NOMO-1 treated with dmso at 0.1 percent for 144 hours (cell line): ENCODE measurements around the gene RABGGTA.

Source experiments
- DNase-seq: peaks from one replicate; lab custom pipeline; 2025; ENCODE audit not compliant: unreplicated experiment; lab: John Stamatoyannopoulos, UW

RABGGTA gene

GRCh38 chr14:24280797-24281460, 9.5 kb upstream of the RABGGTA start:
- DNase-seq, result no peak

DNA sequence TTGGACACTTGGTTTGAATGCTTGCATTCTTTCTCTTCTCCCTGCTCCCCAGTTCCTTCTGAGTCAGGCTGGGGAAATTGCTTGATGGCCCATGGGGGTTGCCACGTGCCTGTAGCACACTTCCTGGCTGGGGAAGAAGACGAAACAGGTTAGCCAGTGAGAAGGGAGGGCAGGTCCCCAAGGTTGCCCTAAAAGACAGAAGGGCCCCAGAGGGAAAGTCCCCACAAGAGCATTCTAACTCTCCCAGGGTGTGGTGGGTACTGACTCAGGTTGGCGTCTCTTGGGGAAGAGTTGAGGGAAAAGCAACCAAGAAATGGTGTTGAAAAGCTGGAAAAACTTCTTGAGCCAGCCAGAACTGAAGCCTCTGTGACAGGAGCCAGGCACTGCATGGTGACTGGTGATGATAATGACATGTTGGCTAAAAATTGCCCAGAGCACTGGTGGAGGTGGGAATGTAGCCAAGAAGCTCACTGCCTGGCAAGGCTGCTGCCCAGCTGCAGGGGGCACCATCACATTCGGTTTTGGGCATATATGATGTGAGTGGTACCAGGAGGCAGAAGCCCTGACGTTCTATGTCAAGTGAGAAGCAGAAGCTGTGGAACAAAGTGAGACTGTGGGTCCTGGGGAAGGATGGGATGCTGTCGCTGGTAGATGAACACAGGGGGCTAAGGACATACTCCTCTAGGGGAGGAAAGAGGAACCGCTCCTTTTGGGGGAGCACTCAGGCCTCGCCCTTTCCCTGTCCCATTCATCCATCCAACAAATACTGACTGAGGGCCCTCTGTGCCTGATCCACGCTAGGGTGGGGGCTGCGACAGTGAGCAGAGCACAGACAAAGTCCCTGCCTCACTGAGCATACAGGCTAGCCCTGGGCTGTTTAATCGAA, 8.1 kb upstream of the RABGGTA start:
- DNase-seq, result no peak

DNA sequence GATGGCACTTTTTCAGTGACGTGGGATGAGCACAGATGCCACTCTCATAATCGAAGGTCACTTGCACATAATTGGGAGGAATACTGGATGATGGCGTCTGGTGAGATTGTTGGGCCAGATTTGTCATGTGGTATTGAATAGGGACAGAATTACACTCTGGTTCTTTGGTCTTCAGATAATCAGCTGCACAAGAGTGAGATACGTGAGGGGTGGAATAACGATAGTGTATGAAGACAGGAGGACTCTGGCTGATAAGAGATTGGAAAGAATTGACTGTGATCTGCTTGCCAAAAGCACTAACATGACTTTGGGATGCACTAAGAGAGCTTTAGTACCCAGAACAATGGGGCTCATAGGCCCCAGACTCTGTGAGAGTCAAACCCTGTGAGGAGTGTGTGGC, 7.0 kb upstream of the RABGGTA start:
- no peak for DNase-seq

- peak; percentile 82 for DNase-seq
Measured at GRCh38 chr14:24277606-24278321, 6.4 kb upstream of the RABGGTA start.

DNA sequence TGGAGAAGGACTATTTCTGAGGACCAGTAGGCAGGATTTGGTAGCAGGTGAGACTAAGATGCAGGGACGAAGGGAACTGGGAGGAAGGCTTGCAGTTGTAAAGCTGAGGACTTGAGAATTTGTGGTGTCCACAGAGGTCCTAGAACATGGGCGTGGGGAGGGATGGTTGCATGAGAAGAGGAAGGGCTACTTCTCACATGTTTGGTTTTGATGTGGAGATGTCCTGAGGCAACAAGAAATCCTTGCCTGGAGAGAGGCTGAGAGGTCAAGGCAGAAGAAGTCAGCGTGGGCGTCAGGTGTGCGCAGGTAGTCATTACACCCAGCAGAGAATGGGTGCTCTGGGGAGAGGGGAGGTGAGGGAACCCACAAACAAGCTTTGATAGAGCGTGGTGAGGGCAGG, 5.7 kb upstream of the RABGGTA start:
- no peak for DNase-seq

GRCh38 chr14:24274101-24274543, 2.7 kb upstream of the RABGGTA start:
- DNase-seq, result peak; percentile 82

- DNase-seq, result no peak
Measured at GRCh38 chr14:24273422-24273998, 2.1 kb upstream of the RABGGTA start.

DNA sequence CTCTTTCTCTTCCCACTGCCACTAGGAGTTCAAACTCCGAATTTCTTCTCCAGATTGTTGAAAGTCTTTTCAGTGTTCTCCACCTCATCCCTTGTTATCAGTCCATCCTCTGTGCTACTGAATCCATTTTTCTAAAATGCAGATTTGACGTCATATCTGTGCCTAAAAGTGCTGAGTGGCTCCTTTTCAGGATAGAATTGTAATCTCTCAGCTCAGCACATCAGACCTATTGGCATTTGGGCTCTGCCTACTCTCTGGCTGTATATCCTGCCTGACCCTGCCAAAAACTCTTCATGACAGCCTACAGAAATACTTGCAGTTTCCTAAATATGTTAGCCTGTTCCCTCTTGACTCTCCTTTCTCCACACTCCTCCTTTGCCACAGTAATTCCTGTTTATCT, 1.1 kb upstream of the RABGGTA start:
- no peak for DNase-seq

DNA sequence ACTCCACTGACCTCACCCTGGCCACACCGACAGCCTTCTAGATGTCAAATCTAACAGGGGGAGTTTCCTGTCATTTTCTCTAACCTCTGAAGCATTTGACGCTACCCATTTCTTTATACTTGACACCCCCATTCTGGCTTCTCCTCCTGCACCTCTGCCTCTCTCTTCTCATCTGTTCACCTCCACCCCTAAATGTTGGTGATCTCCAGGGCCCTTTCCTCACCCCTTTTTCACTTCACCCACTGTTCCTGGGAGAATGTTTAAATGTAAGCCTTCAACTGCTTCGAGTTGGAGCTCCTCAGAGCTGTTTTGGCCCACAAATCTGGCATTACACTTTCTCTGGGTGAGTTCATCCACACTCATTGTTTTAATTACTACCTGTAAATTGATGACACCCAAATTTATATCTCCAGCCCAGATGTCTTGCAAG, 452 bp upstream of the RABGGTA start:
- no peak for DNase-seq

- no peak for DNase-seq
Measured at GRCh38 chr14:24270537-24271133, 762 bp downstream of the RABGGTA start.

- no peak for DNase-seq
Measured at GRCh38 chr14:24269910-24270536, 1.4 kb downstream of the RABGGTA start.

- DNase-seq, result no peak
Measured at GRCh38 chr14:24269368-24269767, 2.0 kb downstream of the RABGGTA start.

DNA sequence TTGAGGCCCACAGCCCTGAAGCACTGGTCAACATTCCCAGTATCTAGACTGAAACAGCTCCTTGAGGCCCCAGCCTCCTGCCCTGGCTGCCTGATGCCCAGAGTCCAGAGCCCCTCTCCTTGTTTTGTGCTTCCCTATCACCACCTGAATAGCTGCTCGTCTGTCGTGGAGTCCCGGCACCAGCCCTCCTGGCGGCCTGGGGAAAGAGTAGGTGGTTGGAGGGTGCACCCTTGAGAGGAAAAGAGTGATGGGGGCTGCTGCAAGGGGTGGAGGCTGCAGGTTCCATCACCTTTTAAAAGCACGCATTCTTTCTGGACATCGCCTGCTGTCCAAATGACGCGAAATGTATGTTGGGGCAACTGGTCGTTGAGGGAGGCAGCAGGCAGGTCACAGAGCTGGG, 3.2 kb downstream of the RABGGTA start:
- DNase-seq, result no peak

GRCh38 chr14:24267516-24267915, 3.9 kb downstream of the RABGGTA start:
- no peak for DNase-seq

DNA sequence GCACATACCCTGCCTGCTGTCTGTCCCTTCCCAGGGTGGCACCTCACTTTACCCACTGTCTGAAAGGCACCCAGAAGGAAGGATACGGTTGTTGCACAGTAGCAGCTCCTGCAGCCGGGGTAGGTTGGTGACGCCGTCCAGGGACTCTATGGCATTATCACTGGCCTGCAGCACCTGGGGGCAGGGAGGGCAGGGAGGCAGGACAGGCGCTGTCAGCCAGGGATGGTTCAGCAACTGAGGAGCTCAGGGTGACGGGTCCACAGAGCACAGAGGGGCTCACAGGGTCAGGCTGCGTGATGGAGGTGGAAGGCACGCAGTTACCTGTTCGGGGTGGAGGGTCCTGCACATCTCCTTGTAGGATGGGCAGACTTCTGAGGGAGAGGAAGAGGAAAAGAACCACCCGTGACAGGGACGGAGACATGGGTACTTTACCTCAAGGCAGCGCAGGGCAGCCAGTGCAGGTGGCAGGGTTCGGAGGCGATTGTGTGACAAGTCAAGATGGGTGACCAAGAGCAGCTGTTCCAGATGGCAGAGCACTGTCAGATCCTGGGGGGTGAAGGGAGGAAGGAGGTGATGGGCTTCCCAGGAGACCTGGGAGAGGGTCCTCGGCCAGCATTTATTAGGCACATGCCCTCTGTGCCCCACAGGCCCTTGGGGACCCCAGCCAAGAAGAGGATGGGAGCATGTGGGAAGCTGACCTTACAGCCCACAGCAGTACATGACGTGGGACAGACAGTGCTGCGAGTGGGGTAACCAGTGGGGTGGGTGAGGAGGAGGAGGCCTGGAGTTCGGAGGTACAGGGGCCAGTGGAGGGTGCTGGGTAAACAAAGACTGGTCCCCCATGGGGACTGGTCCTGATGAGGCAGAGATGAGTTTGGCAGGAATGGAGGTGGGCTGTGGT, 4.8 kb downstream of the RABGGTA start:
- no peak for DNase-seq

DNA sequence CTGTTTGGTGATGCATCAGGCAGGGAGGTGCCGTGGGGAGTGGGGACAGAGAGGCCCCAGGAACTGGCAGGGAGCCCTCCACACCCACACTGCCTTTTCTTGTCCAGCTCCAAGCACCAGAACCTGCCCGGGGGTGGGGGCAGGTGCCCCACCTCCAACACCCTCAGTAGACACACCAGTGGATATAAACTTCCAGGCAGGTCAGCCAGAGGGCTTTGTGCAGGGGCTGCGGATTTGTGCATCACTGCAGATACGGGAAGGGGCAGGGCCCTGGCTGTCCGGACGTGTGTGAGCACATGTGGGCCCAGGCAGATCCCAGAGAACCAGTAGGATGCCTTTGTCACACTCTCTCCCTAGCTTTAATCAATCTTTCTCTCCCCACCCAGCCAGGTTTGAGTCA, 7.1 kb downstream of the RABGGTA start:
- DNase-seq, result no peak

DNA sequence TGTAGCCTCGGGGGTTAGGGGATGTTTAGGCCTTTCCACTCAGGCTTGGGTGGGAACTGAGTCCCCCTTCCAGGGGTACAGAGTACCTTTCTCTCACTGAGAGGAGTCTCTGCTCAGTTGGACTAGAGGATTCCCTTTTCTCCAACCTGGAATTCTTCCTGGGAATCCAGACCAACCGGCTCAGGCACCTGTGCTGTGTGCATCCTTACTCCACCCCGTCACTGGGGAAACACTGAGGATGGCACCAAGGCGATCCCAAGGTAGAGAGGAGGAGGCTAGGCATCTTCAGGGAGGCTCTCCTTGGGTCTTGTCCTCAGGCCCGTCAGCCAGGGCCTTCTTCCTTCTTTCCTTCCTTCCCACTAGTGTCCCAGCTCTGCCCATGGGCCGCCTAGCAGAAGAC, 7.5 kb downstream of the RABGGTA start:
- no peak for DNase-seq

DNA sequence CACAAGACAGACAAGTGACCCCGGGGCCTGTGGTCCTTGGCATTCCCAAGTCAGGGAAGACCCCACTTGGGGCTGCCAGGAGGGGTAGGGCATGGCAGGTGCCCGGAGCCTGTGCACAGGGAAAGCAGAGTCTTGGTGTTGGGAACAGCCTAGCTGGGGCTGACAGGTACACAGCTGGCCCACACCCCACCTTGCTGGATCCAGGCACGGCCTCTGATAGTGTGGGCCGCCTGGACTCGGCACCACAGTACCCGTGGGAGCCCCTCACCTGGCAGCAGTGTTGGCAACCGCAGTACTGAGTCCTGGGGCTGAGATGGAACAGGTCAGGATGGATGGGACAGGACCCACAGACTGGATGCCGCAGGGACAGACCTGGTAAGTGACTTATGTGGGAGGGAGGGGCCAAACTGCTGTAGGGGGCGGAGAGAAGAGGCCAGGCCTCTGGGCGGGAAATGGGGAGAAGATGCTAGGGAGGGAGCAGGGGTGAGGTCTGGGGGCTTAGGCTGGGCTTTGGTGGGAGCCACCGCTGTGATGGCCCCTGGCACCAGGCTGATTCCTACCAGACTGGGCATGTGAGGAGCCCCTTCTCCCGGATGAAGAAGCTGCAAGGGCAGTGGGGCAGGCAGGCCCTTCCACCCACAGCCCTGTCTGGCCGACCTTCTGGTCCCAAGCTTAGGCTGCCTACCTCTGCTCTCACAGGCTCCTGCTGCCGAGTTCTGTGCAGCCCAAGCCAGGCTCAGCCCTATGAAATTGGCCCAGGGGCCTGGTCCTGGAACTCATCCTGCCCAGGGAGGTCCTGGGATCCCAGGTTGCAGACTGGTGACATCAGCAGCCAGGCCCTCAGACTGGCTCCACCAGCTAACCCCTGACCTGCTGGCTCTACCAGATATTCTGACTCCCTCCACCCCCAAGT, 8.3 kb downstream of the RABGGTA start, which contains the start of gene TGM1:
TSS of gene TGM1 (minus strand) at position 357 of the 913 bp plus-strand sequence. CDS start 825 bp downstream, outside the sequence.
- no peak for DNase-seq
